NCI-H69 (cell line): ENCODE data around the gene CAMSAP2.
"Not testable (repeated sequence)": the region's sequence is repeated elsewhere in the genome, so short reads cannot be mapped to it uniquely, and the experiment has no call there.

Source experiments
- DNase-seq: peaks from one replicate; lab custom pipeline; 2025; lab: John Stamatoyannopoulos, UW

CAMSAP2 gene

GRCh38 chr1:200738949-200739651 lies 407 bp downstream of the CAMSAP2 start:
- peak; percentile 91 for DNase-seq

- DNase-seq: peak; percentile 77
Observed at GRCh38 chr1:200739702-200740570, 1.2 kb downstream of the CAMSAP2 start.

- peak; percentile 34 for DNase-seq
Observed at GRCh38 chr1:200740571-200741208, 2.0 kb downstream of the CAMSAP2 start.

DNA sequence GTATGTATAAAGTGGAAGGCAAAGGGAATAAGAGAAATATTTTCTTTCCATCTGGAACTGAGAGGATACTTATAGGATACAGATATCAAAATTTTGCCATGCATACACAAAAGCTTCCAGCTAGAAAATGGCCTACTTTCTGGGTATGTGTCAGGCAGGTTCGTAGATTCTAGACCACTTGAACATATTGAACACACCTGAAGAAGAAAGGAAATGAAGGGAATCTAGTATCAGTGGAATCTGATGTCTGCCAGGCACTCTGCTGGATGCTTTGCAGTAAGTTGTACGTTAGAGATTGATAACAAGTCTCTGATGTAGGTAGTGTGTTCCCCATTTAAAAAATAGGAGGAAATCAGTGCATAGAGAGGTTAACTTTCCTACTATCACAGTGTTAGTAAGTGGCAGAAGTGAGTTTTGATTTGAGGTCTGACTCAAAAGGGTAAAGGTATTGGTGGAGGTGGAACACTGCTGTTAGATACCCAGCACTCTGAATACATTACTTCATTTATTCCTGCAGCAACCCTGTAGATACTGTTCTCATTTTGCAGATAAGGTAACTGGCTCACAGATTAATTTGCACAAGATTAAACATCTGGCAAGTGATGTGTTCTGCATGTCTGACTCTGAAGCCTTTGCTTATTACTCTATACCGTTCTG lies 3.0 kb downstream of the CAMSAP2 start:
- peak; percentile 55 for DNase-seq

GRCh38 chr1:200744143-200744542 lies 5.5 kb downstream of the CAMSAP2 start:
- no peak for DNase-seq

- no peak for DNase-seq
Observed at GRCh38 chr1:200749090-200749489, 10.4 kb downstream of the CAMSAP2 start.

- DNase-seq: not testable (repeated sequence)
Observed at GRCh38 chr1:200750749-200751148, 12.1 kb downstream of the CAMSAP2 start.

- no peak for DNase-seq
Observed at GRCh38 chr1:200751717-200752116, 13.0 kb downstream of the CAMSAP2 start.

- DNase-seq: no peak
Observed at GRCh38 chr1:200753650-200754198, 15.0 kb downstream of the CAMSAP2 start.

DNA sequence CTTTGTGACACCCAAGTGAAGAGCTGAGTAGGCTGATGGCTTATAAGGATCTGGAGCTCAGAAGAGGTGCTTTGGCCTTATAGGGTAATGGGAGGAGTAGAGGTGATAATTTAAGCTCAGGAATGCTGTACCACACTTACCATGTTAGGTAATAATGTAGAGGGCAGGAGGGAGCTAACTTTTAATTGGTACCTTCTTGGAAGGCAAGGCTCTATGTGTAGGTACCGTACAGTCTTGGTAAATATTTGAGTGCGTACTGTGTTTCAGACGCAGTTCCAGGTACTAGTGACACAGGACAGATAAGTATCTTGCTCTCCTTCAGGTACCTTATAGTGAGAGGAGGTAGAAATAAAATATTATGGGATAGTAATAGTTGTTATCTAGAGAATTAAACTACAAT lies 16.8 kb downstream of the CAMSAP2 start:
- no peak for DNase-seq

DNA sequence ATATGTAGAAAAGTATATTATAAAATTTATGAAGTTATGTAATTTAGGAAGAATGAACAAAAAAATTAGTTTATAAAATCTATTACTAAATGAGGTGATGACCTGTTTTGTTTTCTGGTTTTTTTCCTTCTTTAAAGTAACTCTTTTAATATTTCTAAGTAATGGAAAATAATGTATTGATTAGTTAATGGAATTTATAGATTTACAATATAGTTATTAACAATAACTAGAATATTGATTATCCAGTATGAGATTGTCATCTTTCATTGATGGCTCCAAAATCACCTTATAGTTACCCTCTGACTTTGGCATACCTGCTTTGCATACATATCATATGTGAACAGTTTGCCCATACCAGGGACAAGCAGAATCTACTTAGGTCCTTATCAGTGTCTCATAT lies 23.4 kb downstream of the CAMSAP2 start:
- no peak for DNase-seq

DNA sequence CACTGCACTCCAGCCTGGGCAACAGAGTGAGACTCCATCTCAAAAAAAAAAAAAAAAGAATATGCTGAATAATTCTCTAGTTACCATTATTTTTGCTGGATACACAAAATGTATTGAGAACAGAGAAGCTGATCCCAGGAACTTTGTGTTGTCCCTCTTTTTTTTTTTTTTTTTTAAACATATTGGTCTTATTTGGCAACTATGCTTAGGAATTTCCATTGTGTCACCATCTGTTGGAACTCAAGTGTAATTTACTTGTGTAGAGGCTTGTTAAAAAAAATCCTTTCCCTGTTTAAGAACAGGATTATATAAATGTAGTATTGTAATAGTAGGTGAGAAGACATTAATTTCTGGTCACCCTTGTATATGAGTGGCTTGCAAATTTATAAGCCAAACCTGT lies 28.6 kb downstream of the CAMSAP2 start:
- DNase-seq: no peak

DNA sequence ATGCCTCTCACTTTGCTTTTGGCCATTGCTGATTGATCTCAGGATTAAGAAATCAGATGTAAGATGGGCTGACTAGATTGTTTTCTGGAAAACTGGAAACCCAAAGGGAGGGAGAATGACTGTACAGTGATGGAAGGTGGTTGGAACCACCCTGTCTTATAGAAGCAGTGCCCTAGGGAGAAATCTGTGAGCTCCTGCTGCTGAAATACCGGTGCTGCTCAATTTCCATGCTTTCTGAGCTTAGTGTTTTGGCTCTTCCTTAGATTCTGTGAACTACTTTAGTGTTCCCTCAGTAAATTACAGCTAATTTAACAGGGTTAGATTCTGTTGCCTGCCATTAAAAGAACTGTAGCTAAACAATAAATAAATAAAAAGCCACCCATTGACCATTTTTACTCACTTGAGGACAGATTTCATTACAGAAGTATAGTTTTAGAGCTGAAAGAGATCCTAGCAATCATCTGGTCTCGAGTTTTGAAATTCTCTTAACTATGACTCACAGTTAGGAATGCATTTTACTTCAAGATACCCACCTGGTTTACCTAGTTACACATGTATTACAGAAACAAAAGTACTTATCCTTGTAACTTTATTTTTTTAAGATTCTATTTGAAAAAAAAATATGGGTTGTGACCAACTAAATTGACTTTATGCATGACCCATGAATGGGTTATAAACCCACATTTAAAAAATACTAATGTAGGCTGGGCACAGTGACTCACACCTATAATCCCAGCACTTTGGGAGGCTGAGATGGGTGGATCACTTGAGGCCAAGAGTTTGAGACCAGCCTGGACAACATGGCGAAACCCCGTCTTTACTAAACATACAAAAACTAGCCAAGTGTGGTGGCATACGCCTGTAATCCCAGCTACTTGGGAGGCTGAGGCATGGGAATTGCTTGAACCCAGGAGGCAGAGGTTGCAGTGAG lies 33.2 kb downstream of the CAMSAP2 start:
- DNase-seq: no peak

- DNase-seq: no peak
Observed at GRCh38 chr1:200774311-200774710, 35.6 kb downstream of the CAMSAP2 start.

DNA sequence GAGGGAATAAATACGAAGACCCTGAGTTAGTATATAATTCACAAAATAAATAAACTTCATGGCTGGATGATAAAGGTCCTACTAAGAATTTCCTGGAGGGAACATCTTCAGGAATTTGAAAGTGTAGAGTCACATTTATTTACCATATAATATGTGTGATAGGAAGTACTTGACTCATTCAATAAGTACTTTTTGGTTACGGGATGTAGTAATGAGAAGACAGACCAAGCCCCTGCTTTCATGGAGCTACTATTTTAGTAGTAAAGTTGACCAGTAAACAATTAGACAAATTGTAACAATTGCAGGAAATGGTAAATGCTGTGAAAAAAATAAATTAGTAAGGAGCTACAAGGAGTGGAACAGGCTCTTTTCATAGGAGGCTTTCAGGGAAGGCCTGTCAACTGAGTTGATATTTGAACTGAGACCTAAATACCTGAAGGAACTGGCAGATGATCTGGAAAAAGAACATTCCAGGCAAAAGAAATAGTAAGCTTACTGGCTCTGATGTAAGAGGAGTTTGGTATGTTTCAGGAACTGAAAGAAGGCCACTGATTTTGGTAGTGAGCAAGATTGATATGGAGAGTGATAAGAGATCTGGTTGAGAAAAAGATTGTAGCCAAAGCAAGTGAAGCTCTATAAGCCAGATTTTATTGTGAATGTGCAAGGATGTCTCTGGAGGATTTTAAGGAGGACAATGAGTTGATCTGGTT lies 36.2 kb downstream of the CAMSAP2 start:
- no peak for DNase-seq

GRCh38 chr1:200775850-200776249 lies 37.2 kb downstream of the CAMSAP2 start:
- DNase-seq: no peak

- peak; percentile 13 for DNase-seq
Observed at GRCh38 chr1:200776949-200777348, 38.3 kb downstream of the CAMSAP2 start.

DNA sequence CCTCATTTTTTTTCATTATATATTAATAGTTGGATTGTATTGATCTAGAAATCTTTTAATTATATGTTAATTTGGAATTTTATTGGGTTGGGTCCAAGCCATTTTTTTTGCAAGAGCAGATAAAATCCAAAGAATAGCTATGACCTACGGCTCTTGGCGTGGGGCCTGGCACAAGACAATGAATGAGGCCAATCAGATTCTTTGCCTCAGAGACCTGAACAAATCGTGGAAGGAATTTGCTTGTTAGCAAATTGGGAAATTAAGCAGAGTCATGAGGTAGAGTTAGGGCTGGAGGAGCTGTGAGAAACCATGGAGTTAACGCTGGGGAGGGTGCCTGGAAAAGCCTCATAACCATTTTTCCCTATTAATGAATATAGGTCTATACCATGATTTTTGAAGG lies 40.1 kb downstream of the CAMSAP2 start:
- no peak for DNase-seq

DNA sequence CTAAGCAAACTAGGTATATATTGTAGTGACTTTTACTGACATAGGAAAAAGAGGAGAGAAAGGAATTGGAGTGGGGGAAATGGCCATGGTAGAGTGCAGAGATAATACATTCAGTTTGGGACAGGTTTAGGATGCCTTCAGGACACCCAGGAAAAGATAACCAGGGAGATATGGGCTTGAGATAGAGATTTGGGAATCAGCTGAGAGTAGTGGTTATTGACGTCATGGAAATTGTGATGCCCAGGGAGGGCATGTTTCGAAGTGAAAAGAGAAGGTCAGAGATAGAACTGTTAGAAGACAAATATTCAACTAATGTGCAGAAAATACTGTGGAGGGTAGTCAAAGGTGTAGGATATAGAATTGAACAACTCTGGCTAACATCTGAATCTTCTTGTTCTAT lies 40.6 kb downstream of the CAMSAP2 start:
- no peak for DNase-seq
